ENCODE results near the gene ANKMY1.
"Not testable (repeated sequence)": the region's sequence is repeated elsewhere in the genome, so short reads cannot be mapped to it uniquely, and the experiment has no call there.

ANKMY1 gene

GRCh38 chr2:240555541-240556250 is 2.1 kb downstream of the ANKMY1 start:
- ATAC-seq (no peak), DNase-seq (no peak)

DNA sequence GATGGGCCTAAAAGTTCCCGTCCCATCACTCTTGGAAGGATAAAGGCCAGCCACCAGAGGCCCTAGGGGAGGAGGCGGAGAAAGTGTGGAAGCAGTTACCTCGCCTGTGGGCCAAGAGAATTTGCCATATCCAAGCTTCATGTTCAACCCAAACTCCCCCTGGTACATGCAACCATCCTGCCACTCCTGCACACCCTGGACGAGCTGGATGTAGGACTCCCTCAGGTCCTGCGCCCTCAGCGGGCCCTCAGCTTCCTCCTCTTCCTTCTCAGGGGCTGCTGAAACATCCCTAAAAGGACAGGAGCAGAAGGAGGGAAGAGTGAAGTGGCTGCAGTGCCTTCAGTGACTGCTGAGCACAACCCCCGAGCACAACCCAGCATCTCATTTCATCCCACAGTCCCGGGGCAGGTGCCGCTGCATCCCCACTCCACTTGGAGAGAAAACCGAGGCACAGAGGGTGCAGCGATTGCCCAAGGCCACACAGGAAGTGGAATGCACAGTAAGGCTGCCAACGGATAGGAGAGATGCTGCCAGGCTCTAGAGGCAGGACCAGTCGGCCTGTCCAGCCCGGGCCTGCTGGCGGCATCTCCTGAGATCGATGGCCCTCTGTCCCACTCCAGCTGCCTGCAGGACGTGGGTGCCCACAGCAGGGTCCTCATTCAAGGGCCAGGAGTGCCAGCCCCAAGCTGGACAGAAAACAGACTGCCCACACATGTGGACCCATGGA is 2.9 kb downstream of the ANKMY1 start:
- no peak for DNase-seq
- ATAC-seq, result no peak

GRCh38 chr2:240553956-240554480 is 3.8 kb downstream of the ANKMY1 start:
- DNase-seq (no peak), ATAC-seq (no peak)

- no peak for ATAC-seq
- DNase-seq, result no peak
These were observed 6.0 kb downstream of the ANKMY1 start for GRCh38 chr2:240551811-240552210.

DNA sequence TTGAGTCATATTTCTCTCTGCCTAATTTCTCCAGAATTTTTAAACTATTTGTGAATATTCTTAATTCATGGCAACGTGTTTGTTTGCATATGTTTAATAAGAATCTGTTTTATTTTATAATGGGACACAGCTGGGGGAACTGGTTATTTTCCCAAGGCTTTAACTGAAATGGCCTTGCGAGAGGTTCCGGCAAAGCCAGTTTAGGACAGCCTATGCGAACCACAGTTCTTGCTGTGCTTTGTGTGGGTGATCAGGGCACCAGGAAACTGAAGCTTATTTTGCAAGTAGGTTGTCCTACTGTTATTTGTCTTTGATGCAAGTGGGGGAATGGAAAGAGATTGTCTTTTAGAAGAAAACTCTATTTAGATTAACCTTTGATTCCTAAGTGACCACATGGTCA is 6.5 kb downstream of the ANKMY1 start:
- DNase-seq (no peak), ATAC-seq (no peak)

DNA sequence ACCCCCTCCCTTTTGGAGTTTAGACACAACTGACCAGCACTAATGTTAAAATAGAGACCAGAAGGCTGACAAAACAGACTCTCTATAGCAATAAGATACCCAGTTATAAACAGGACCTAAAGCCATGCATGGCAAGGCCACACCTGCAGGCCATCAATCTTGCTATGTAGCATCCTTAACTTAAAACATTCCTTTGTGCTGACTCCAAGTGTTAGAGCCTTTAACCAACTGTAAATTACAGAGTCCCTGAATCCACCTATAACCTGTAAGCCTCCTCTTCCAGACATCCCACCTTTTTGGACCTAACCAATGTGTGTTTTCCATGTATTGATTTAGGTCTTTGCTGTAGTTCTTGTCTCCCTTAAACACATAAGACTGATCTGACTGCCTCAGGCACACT is 17.9 kb downstream of the ANKMY1 start:
- no peak for DNase-seq
- no peak for ATAC-seq

GRCh38 chr2:240539101-240539500 is 18.7 kb downstream of the ANKMY1 start:
- ATAC-seq, DNase-seq: not testable (repeated sequence)

GRCh38 chr2:240538031-240538780 is 19.6 kb downstream of the ANKMY1 start:
- DNase-seq (no peak), ATAC-seq (no peak)

DNA sequence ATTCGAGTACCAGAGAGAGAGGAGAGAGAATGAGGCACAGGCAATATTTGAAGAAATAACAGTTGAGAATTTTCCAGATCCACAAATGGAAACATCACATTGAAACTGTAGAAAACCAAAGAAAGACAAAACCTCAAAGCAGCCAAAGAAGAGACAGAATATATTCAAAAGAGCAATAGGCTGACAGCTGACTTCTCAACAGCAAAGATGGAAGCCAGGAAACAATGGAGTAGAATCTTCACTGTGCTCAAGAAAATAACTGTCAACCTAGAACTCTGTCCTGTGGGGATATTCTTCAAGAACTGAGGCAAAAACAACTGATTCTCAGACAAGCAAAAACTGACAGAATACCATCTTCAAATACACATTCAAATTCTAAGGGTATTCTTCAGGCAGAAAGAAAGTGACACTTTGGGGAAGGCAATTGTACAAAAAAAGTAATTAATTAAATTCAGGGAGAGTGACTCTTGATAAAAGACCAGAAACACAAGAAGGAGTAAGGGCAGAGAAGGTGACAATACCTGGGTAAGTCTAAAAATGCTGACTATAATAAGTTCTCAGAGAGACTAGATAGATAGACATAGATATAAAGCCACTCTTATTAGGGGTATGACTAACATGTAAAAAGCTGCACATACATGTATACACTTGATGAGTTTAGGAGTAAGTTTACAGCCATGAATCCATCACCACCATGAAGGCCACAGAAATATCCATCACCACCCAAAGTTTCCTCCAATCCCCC is 25.6 kb downstream of the ANKMY1 start:
- no peak for ATAC-seq
- no peak for DNase-seq

DNA sequence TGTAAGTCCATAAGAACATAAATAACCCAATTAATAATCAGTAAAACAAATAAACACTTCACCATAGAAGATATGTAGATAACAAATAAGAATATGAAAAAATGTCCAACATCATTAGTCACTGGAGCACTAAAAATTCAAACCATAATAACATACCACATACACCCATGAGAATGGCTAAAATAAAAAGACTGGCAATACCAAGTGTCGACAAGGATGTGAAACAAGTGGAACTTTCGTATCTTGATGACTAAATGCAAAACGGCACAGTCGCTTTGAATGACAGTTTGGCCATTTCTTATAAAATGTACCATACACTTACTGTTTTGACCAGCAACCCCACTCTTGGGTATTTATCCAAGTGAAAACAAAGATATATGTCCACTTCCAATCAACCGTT is 26.8 kb downstream of the ANKMY1 start:
- DNase-seq, result no peak
- ATAC-seq, result no peak

GRCh38 chr2:240530181-240530580 is 27.6 kb downstream of the ANKMY1 start:
- DNase-seq (no peak), ATAC-seq (no peak)

GRCh38 chr2:240529344-240529999 is 28.3 kb downstream of the ANKMY1 start:
- ATAC-seq (no peak), DNase-seq (no peak)

- DNase-seq, result no peak
- no peak for ATAC-seq
These were observed 29.3 kb downstream of the ANKMY1 start for GRCh38 chr2:240528406-240529040.

- ATAC-seq (no peak), DNase-seq (no peak)
These were observed 30.5 kb downstream of the ANKMY1 start for GRCh38 chr2:240527153-240527750.

- ATAC-seq, result no peak
- no peak for DNase-seq
These were observed 31.3 kb downstream of the ANKMY1 start for GRCh38 chr2:240526521-240526920.

- DNase-seq, result no peak
- no peak for ATAC-seq
These were observed 32.0 kb downstream of the ANKMY1 start for GRCh38 chr2:240525802-240526201.

DNA sequence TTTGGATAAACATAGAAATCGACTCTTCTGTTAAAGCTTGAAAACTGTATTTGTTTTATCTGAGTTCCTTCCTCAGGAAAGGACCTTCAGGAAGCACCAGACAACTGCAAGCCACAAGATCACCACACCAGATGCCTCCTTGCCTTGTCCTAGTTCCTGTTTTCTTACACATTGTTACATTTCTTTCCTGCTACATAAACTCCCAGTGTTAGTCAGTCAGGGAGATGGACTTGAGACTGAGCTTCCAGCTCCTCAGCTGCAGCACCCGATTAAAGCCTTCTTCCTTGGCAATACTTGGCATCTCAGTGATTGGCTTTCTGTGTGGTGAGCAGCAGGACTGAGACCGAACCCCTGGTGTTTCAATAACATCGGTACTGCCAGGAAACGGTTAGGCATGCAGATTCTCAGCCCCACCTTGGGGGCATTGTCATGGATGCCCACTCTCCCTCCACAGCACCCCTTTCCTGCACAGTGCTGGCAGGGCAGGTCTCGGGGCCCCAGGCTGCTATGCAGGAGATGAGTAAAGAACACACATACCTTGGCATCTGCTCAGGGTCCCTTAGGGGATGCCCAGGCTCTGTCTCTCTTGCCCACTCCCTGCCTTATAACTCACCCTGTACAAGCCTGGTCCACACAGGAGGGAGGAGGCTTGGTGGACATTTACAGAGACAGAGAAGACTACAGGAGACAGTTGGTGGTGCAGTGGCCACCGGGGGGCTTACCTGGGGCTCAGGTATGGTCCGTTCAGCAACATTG is 32.6 kb downstream of the ANKMY1 start:
- ATAC-seq, result no peak
- DNase-seq, result no peak

DNA sequence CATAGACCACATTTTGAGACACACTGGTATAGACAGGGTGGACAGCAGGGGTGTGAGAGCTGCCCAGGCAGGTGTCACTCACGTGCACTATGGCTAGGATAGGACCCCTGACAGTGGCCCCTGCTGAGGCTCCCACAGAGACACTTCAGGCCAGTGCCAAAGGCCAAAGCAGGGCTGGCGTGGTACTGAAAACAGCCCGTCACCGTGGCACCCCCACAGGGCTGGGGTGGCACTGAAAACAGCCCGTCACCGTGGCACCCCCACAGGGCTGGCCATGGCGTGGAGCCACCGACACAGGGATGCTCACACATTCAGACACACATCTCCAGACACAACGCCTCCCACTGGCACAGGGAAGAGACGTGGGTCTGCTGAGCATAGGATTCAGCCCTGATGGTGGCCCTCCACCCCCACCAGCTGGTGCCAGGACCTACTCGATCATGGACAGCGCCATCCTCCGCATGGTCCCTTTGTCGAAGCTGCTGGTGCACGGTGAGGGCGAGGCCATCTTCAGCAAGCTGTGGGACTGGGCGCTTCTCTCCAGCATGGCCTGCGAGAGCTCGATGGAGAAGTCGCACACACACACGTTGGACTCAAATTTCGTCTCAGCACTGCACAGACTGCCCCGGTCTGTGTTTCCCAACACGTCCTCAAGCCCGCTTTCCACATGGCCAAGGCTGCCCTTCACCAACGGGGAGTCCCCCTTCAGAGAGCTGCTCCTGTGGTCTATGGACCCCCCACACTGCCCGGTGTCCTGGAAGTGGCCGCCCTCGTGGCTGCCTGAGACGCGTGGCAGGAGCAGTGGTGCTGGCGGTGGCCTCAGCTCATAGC is 34.1 kb downstream of the ANKMY1 start:
- no peak for ATAC-seq
- no peak for DNase-seq

DNA sequence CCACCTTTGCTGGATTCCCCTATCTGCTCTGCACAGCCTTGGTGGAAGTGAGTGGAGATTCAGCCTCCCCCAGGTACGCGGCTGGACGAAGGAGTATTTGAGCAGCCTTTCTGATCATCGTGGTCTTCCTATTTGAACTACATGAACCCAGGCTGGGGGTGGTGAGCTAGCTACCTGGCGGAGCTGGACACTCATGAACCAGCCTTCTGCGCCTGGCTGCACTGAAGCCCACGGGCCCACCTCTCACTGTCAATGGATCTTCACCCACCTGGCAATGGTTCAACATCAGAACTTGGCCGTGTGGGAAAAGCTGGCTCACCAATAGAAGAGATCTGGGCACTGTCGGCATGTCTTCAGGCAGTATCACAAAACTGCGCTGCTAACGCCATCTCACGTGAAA is 35.4 kb downstream of the ANKMY1 start:
- no peak for DNase-seq
- no peak for ATAC-seq
